Loucy (cell line): Measurements from ENCODE around the gene ANTXR2.

Source experiments
- H2AFZ ChIP-seq: fragments of 200-600 bp; sonication (generic); 2 replicates; pipeline ENCODE4 v1.6.0; 2016; ENCODE audit warnings: antibody characterized with exemption, mild to moderate bottlenecking, low read length, moderate library complexity
- H3F3A ChIP-seq: fragments of 200-600 bp; 2 replicates; pipeline ENCODE4 v1.6.0; 2016; ENCODE audit warnings: antibody characterized with exemption, low read depth, mild to moderate bottlenecking
- H3K27me3 ChIP-seq: fragments of 200-600 bp; sonication (generic); 2 replicates; pipeline ENCODE4 v1.6.1; 2014; ENCODE audit warnings: low read length, mild to moderate bottlenecking; ENCODE audit not compliant: insufficient read depth, poor library complexity, severe bottlenecking
- H3K36me3 ChIP-seq: fragments of 200-600 bp; sonication (generic); 2 replicates; pipeline ENCODE4 v1.6.1; 2016; ENCODE audit warnings: low read length; ENCODE audit not compliant: insufficient read depth
- H3K4me1 ChIP-seq: fragments of 200-600 bp; sonication (generic); 2 replicates; pipeline ENCODE4 v1.5.1; 2014; ENCODE audit warnings: low read length, mild to moderate bottlenecking; ENCODE audit not compliant: insufficient read depth, poor library complexity, severe bottlenecking
- H3K4me2 ChIP-seq: fragments of 200-600 bp; sonication (generic); 2 replicates; pipeline ENCODE4 v1.6.0; 2014; ENCODE audit warnings: antibody characterized with exemption, low read length, low read depth, mild to moderate bottlenecking; ENCODE audit not compliant: poor library complexity, severe bottlenecking
- H3K4me3 ChIP-seq: fragments of 200-600 bp; sonication (generic); 2 replicates; pipeline ENCODE4 v1.5.1; 2014; ENCODE audit warnings: low read length, mild to moderate bottlenecking, mixed read lengths; ENCODE audit not compliant: poor library complexity, severe bottlenecking
- H3K79me2 ChIP-seq: fragments of 200-600 bp; sonication (generic); 2 replicates; pipeline ENCODE4 v1.6.1; 2014; ENCODE audit warnings: low read length; ENCODE audit not compliant: insufficient read depth
- H3K9ac ChIP-seq: fragments of 200-600 bp; sonication (generic); 2 replicates; pipeline ENCODE4 v1.6.0; 2014; ENCODE audit warnings: mild to moderate bottlenecking, low read depth, low read length, moderate library complexity; ENCODE audit not compliant: poor library complexity, severe bottlenecking
- H3K9me2 ChIP-seq: fragments of 200-600 bp; sonication (generic); replicated peaks from 2 replicates; pipeline ENCODE4 v1.6.1; 2016; ENCODE audit warnings: low read depth, low read length, mixed read lengths
- H3K9me3 ChIP-seq: fragments of 200-600 bp; sonication (generic); 2 replicates; pipeline ENCODE4 v1.6.1; 2014; ENCODE audit warnings: mild to moderate bottlenecking, antibody characterized with exemption, low read length, low read depth; ENCODE audit not compliant: insufficient read depth
- H4K20me1 ChIP-seq: fragments of 200-600 bp; sonication (generic); 2 replicates; pipeline ENCODE4 v1.6.0; 2014; ENCODE audit warnings: antibody characterized with exemption, low read length, mild to moderate bottlenecking; ENCODE audit not compliant: insufficient read depth, poor library complexity, severe bottlenecking
- EZH2phosphoT487 ChIP-seq: fragments of 200-600 bp; IDR thresholded peaks from 2 replicates; pipeline ENCODE4 v1.6.1; 2018; ENCODE audit warnings: antibody characterized with exemption, mild to moderate bottlenecking, moderate library complexity, borderline replicate concordance
- TF ChIP-seq, protein P1 (sequence below): fragments of 200-600 bp; sonication (generic); conservative IDR thresholded peaks from 2 replicates; pipeline ENCODE4 v1.5.1; 2014; ENCODE audit warnings: mild to moderate bottlenecking, antibody characterized with exemption, low read length

Gene ANTXR2

DNA sequence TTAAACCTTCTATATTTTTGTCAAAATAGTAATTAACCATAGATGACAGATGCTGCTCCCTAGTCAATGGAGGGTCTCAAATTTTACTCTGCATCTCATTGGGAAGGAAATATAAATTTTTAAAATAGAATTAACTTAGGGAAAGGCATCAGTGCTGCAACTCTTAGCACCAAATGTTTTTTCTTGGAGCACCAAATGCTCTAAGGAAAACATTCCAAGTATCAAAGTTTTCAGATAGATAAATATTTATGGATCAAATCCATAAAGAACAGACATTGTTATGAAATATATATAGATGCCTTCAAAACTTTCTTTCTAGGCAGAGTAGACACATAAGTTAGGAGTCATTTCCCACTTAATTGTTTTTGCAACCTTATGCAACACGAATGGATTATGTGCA lies 168.7 kb downstream of the ANTXR2 start:
- Histone ChIP-seq H3K79me2 (no peaks in the 10 kb centered on the region), H3K9me3 (no peaks in the 10 kb centered on the region), H3K36me3 (peaks cover 37% of the 10 kb centered on the region), H3K4me3 (no peak overlapping the region), H2AFZ (no peak overlapping the region), H3K4me2 (no peak overlapping the region), H3K27me3 (no peaks in the 10 kb centered on the region), H3K4me1 (peaks cover 21% of the 10 kb centered on the region), H3K9me2 (no peaks in the 10 kb centered on the region), H3F3A (peaks cover 2% of the 10 kb centered on the region; the same call in 1 of the 2 replicates), H3K9ac (no peak overlapping the region), H4K20me1 (peaks cover 7% of the 10 kb centered on the region)
- TF ChIP-seq, protein P1, sequence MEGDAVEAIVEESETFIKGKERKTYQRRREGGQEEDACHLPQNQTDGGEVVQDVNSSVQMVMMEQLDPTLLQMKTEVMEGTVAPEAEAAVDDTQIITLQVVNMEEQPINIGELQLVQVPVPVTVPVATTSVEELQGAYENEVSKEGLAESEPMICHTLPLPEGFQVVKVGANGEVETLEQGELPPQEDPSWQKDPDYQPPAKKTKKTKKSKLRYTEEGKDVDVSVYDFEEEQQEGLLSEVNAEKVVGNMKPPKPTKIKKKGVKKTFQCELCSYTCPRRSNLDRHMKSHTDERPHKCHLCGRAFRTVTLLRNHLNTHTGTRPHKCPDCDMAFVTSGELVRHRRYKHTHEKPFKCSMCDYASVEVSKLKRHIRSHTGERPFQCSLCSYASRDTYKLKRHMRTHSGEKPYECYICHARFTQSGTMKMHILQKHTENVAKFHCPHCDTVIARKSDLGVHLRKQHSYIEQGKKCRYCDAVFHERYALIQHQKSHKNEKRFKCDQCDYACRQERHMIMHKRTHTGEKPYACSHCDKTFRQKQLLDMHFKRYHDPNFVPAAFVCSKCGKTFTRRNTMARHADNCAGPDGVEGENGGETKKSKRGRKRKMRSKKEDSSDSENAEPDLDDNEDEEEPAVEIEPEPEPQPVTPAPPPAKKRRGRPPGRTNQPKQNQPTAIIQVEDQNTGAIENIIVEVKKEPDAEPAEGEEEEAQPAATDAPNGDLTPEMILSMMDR = no peak
- no peak for TF ChIP-seq EZH2phosphoT487

DNA sequence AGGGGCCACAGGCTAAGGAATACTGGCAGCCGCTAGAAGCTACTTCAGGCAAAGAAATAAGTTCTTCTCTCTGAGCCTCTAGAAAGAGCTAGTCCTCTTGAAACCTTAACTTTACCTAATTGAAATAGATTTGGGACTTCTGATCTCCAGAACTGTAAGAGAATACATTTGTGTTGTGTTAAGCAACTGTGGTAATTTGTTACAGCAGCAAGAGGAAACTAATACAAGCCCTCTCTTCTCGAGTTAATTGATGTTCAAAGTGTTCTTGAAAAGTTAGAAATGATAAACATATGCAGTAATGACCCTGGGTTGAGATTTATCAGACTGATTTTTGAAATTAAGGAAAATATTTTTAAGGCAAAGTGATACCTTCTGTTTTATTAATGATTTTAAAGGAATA lies 172.8 kb downstream of the ANTXR2 start:
- H3K4me3 ChIP-seq = no peak overlapping the region
- H4K20me1 ChIP-seq = no peaks in the 10 kb centered on the region
- no peaks in the 10 kb centered on the region for H3F3A ChIP-seq
- peaks cover 8% of the 10 kb centered on the region for H3K4me1 ChIP-seq
- H3K9me3 ChIP-seq = no peaks in the 10 kb centered on the region
- H3K27me3 ChIP-seq = no peaks in the 10 kb centered on the region
- H3K9me2 ChIP-seq = no peaks in the 10 kb centered on the region
- TF ChIP-seq, protein P1 = no peak
- no peak overlapping the region for H2AFZ ChIP-seq
- H3K4me2 ChIP-seq = no peak overlapping the region
- H3K9ac ChIP-seq = no peak overlapping the region
- peaks cover 2% of the 10 kb centered on the region; the same call in 1 of the 2 replicates for H3K36me3 ChIP-seq
- no peaks in the 10 kb centered on the region for H3K79me2 ChIP-seq

DNA sequence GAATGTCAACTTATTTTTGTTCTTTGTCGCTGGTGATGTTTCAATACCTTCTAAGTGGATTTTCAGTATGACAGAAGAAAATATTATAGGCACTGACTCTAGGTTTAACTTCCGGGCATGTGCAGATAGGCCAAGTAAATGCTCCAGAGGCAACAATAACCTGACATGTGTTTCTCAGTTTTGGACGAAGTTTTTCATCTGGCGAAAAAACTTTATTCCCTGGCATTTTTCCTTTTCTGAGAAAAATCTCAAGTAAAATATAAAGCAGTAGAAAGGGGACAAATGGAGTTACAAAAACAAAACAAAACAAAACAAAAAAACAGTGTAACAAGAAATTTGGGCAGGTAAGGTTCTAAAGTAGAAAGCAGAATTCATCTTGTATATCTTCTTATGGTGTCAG lies 173.5 kb downstream of the ANTXR2 start:
- no peaks in the 10 kb centered on the region for H3K9me2 ChIP-seq

More for the DNA sequence above, 173.5 kb downstream of the ANTXR2 start:
- Histone ChIP-seq H3K9me3 (no peaks in the 10 kb centered on the region), H3K79me2 (no peaks in the 10 kb centered on the region), H3K4me1 (peaks cover under 1% of the 10 kb centered on the region), H3F3A (no peaks in the 10 kb centered on the region), H3K4me3 (no peak overlapping the region), H3K4me2 (no peak overlapping the region), H3K27me3 (no peaks in the 10 kb centered on the region), H2AFZ (no peak overlapping the region), H3K9ac (no peak overlapping the region), H4K20me1 (no peaks in the 10 kb centered on the region), H3K36me3 (no peaks in the 10 kb centered on the region)
- TF ChIP-seq, protein P1 = no peak
- no peak for TF ChIP-seq EZH2phosphoT487
